Panc1 (cell line): ENCODE measurements around the gene NUP54. TPM values are rescaled to one million over a fixed set of nuclear protein-coding genes. Genes with fewer than 3 reads are reported as not detected.

Experiments
- ATAC-seq: fragments of 200-7000 bp; cut with Tn5 transposase; 2 replicates; pipeline ENCODE4 v1.9.1; 2020; ENCODE audit warnings: mild to moderate bottlenecking, moderate library complexity
- BruUV-seq: library from RNA; stranded (reverse); fragments of 400-500 nt; replicated peaks from 2 replicates; lab custom pipeline; 2021; lab: Mats Ljungman, UMichigan
- CTCF ChIA-PET: fragments of 300-600 bp; sonication (Branson Sonifier 250); formaldehyde crosslinking; loops from one replicate; lab custom pipeline; 2022; ENCODE audit warnings: antibody characterized with exemption; lab: Charles Lee
- POLR2A ChIA-PET: fragments of 300-600 bp; sonication (Branson Sonifier 250); formaldehyde crosslinking; loops from one replicate; lab custom pipeline; 2022; ENCODE audit warnings: antibody characterized with exemption; lab: Charles Lee
- DNase-seq: peaks from one replicate; pipeline ENCODE4 v3.0.0-alpha.2; 2010; ENCODE audit warnings: low read depth, low spot score
- H3K27ac ChIP-seq: 2 replicates; pipeline ENCODE4 v1.5.1; 2011; ENCODE audit warnings: mild to moderate bottlenecking, low read length, inconsistent platforms
- H3K27me3 ChIP-seq: fragments of 200-500 bp; sonication (Bioruptor generic); 2 replicates; pipeline ENCODE4 v1.6.0; 2014; ENCODE audit warnings: low read length, inconsistent platforms; ENCODE audit not compliant: control insufficient read depth, insufficient read depth
- H3K36me3 ChIP-seq: fragments of 200-500 bp; sonication (Bioruptor generic); 2 replicates; pipeline ENCODE4 v1.5.1; 2014; ENCODE audit warnings: inconsistent platforms, mild to moderate bottlenecking, low read length, moderate library complexity; ENCODE audit not compliant: control insufficient read depth, insufficient read depth
- H3K4me1 ChIP-seq: 2 replicates; pipeline ENCODE4 v1.5.1; 2011; ENCODE audit warnings: inconsistent platforms, mild to moderate bottlenecking, low read length, moderate library complexity; ENCODE audit not compliant: control insufficient read depth, insufficient read depth
- H3K4me3 ChIP-seq, 2 experiments: 2 replicates each; pipeline ENCODE4 v1.5.1; 2011 to 2012; ENCODE audit warnings: low read depth in 2 of 2, low read length in 2 of 2, mild to moderate bottlenecking in 2 of 2, inconsistent platforms in 1 of 2, moderate library complexity in 1 of 2
- H3K9me3 ChIP-seq: fragments of 200-500 bp; sonication (Bioruptor generic); 2 replicates; pipeline ENCODE4 v1.5.1; 2014; ENCODE audit warnings: low read depth, mild to moderate bottlenecking, inconsistent platforms, low read length, moderate library complexity; ENCODE audit not compliant: control insufficient read depth, insufficient read depth
- CTCF ChIP-seq: fragments of 450-650 bp; IDR thresholded peaks from 2 replicates; pipeline ENCODE4 v1.5.1; 2017; ENCODE audit warnings: mild to moderate bottlenecking
- POLR2AphosphoS5 ChIP-seq: IDR thresholded peaks from 2 replicates; pipeline ENCODE4 v1.6.1; 2012; ENCODE audit warnings: mild to moderate bottlenecking, low read depth, low read length, moderate library complexity
- SIN3A ChIP-seq: IDR thresholded peaks from 2 replicates; pipeline ENCODE4 v1.6.1; 2012; ENCODE audit warnings: low read depth, mild to moderate bottlenecking, low read length, moderate library complexity, borderline replicate concordance; ENCODE audit not compliant: insufficient read depth
- TCF7L2 ChIP-seq: IDR thresholded peaks from 2 replicates; pipeline ENCODE4 v1.6.1; 2011; ENCODE audit warnings: mild to moderate bottlenecking, low read depth, low read length, inconsistent platforms
- in situ Hi-C: cut with HindIII; loops from 2 replicates; pipeline ENCODE4 v1.10.0; 2016; ENCODE audit warnings: low sequenced_read_pairs, low pct_unique_long_range_greater_than_20kb
- intact Hi-C: fragments of 100-400 bp; cut with micrococcal nuclease; formaldehyde crosslinking; loops from one replicate; pipeline ENCODE4 v1.10.0; 2022; ENCODE audit not compliant: unreplicated experiment
- total RNA-seq: library from RNA; stranded (reverse); gene quantifications from one replicate; pipeline ENCODE4 v1.2.1, GENCODE V29; 2021; ENCODE audit not compliant: unreplicated experiment
- TF ChIP-seq, protein P1 (sequence below), 2 experiments: IDR thresholded peaks; 2 replicates each; pipeline ENCODE4 v1.6.1; 2011 to 2012; ENCODE audit warnings: low read depth in 2 of 2, control low read depth in 1 of 2, low read length in 1 of 2, mild to moderate bottlenecking in 1 of 2, moderate library complexity in 1 of 2; ENCODE audit not compliant: insufficient read depth in 1 of 2

The NUP54 gene
- total RNA-seq, 1 experiment from 2014 or later = 32.1 TPM

DNA sequence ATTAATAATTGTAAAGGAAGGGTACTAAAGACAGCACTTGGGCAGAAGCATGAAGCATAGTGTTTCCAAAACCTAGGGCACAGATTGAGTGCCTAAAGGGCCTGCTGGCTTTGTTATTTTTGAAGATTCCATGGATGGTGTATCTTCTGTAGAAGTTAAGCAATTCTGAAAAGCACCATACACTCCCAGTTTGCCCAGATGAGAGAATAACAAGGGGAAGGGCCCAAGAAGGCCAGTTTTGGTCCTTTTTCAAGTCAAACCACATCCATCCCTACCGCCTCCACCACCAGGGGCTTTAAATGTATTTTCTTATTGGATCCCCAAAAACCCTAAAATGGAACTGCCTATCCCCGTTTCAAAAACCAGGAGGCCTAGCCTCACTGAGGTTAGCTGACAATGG is 48.2 kb upstream of the NUP54 start:
- CTCF ChIA-PET = no interaction called here
- BruUV-seq = no TSS peak
- no peaks in the 10 kb centered on the region for H3K9me3 ChIP-seq
- H3K36me3 ChIP-seq = no peaks in the 10 kb centered on the region
- ATAC-seq (no peak), DNase-seq (no peak)
- H3K27me3 ChIP-seq = no peaks in the 10 kb centered on the region
- POLR2A ChIA-PET = no interaction called here
- in situ Hi-C loops = no loop called here
- intact Hi-C loops = no loop called here
- no peak overlapping the region for H3K27ac ChIP-seq
- H3K4me1 ChIP-seq = peaks cover 9% of the 10 kb centered on the region; the same call in 1 of the 2 replicates
- TF ChIP-seq CTCF (no peak), TCF7L2 (no peak), SIN3A (no peak), POLR2AphosphoS5 (no peak)
- TF ChIP-seq, protein P1, sequence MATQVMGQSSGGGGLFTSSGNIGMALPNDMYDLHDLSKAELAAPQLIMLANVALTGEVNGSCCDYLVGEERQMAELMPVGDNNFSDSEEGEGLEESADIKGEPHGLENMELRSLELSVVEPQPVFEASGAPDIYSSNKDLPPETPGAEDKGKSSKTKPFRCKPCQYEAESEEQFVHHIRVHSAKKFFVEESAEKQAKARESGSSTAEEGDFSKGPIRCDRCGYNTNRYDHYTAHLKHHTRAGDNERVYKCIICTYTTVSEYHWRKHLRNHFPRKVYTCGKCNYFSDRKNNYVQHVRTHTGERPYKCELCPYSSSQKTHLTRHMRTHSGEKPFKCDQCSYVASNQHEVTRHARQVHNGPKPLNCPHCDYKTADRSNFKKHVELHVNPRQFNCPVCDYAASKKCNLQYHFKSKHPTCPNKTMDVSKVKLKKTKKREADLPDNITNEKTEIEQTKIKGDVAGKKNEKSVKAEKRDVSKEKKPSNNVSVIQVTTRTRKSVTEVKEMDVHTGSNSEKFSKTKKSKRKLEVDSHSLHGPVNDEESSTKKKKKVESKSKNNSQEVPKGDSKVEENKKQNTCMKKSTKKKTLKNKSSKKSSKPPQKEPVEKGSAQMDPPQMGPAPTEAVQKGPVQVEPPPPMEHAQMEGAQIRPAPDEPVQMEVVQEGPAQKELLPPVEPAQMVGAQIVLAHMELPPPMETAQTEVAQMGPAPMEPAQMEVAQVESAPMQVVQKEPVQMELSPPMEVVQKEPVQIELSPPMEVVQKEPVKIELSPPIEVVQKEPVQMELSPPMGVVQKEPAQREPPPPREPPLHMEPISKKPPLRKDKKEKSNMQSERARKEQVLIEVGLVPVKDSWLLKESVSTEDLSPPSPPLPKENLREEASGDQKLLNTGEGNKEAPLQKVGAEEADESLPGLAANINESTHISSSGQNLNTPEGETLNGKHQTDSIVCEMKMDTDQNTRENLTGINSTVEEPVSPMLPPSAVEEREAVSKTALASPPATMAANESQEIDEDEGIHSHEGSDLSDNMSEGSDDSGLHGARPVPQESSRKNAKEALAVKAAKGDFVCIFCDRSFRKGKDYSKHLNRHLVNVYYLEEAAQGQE (IDR thresholded peaks at IDR 0.05; ENCODE audit: insufficient read depth in 1 of 2, low read depth in 2 of 2, low read length in 1 of 2) = no peak
- H3K4me3 ChIP-seq = no peak overlapping the region

- no peak overlapping the region for H3K27ac ChIP-seq
- BruUV-seq = no TSS peak
- in situ Hi-C loops = no loop called here
Observed at GRCh38 chr4:76195326-76195725, 47.1 kb upstream of the NUP54 start.

More at GRCh38 chr4:76195326-76195725, 47.1 kb upstream of the NUP54 start:
- ChIA-PET POLR2A (no interaction called here), CTCF (no interaction called here)
- no peaks in the 10 kb centered on the region for H3K9me3 ChIP-seq
- DNase-seq (no peak), ATAC-seq (no peak)
- H3K27me3 ChIP-seq = no peaks in the 10 kb centered on the region
- H3K4me1 ChIP-seq = peaks cover 9% of the 10 kb centered on the region; the same call in 1 of the 2 replicates
- intact Hi-C loops = no loop called here
- no peak overlapping the region for H3K4me3 ChIP-seq
- no peaks in the 10 kb centered on the region for H3K36me3 ChIP-seq
- TF ChIP-seq POLR2AphosphoS5 = no peak
- no peak for TF ChIP-seq TCF7L2
- no peak for TF ChIP-seq SIN3A
- no peak for TF ChIP-seq CTCF
- TF ChIP-seq, protein P1 (IDR thresholded peaks at IDR 0.05; ENCODE audit: insufficient read depth in 1 of 2, low read depth in 2 of 2, low read length in 1 of 2) = no peak
